Right kidney (tissue), 1 donor: ENCODE results near the gene NRP2.

Source experiments
- DNase-seq: peaks from one replicate; pipeline ENCODE4 v3.0.0-alpha.2; 2016

NRP2 gene

DNA sequence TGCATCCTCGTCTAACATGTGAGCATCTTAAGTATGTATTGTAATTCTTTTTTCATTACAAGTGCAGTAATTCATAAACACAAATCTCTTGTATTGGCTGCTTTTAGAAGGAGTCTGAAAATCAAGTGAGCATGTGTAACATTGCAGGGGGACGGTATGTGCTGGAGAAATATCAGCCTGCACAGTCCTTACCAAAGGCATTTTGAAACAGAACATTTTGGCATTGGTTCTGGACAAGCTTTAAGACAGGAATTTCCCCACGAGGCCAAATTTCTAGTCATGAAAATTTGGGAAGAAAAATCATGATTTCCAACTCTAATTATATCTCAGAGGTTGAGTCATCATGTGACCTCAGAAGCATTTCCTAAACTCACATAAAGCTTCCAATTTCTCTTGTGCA is 24.7 kb upstream of the NRP2 start:
- DNase-seq, result no peak

DNA sequence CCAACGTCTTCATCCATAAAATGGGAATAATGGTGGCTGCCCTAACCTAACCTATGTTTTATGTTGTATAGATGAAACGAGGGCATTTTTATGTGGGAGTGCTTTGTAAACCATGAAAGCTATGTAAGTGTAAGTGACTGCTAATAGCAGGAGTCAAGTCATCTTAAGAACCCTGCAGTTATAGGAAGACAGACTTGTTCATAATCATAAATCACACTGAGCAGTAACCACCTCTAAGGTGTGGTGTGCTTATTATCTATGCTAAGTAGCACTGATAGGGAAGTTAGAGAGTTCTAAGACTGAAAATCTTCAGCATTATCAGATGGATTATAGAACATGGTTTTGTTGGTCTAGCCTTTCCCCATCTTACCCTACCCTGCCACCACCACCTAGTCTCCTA is 24.2 kb upstream of the NRP2 start:
- DNase-seq, result no peak

DNA sequence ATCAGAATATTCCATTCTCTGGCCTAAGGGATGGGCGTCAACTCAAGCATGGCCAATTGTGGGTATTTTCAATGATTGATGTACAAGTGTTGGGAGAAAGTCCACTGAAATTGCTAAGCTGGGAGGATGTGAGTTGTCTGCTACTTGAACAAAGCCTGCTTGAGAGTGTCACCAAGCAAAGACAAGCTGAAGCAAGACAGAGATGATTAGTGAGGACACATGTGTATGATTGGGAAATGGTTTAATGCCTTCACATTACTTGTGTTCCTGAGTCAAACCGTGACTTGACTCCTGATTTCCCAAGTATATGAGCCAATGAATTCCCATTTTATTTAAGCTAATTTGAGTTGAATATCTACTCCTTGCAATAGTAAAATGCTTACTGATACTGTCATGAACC is 23.7 kb upstream of the NRP2 start:
- DNase-seq, result no peak

DNA sequence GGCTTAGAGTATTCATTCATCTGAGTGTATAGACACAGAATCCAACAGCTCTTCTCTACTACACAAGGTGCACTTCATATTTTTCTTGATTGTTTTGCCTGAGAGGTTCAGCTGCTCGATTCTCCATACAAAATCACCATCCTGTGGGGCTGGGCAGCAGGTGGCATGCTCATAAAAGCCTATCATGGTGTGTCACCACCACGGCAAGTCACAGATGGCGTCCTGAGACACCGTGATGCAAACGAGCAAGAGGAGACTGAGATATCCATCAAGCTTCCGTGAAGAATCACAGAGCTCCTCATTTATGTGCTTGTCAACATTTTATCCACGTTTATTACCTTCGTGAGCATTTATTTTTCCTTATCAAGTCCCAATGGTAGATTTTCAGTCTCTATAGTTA is 22.4 kb upstream of the NRP2 start:
- DNase-seq, result no peak

DNA sequence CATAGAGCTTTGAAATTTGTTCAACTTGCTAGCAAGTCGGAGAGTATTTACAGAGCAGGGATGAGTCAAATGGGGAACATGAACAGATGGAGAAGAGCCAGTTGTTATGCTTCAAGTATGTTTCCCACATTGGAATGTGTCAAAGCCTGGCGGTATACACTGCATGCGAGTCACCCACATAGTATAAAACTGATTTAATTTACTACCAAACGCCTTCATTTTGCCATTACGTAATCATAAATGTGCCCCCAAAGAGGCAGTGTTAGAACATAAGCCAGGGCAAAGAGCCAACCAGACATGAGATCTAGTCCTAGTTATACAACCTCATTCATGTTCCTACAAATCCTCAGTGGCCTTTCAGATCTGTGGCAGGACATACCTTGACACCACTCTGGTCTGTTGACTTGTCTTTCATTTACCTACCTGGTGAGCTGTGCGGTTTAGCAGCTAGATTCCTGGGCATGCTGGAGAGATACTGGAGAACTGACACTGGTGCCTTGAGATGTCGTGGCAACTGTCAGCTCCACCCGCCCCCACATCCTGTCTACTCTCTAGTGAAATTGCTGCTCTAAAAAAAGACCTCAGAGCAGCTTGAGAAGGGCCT is 21.7 kb upstream of the NRP2 start:
- no peak for DNase-seq

DNA sequence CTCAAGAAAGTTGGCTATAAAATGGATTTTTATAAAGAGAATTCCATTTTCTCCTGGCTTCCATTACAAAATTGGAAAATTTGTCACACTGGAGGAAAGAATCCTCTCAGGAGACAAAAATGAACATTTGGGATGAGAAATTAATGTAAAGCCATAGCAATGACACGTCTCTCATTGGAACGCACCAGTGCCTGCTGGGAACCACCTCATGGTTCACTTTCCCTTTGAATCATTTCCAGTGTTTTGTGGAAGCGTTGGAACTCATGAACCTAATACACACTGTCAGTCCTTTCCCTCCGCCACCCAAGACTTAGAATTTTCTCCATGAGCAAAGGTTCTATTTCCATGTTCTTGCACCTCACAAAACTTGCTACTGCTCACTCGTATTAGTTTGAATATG is 21.0 kb upstream of the NRP2 start:
- no peak for DNase-seq

DNA sequence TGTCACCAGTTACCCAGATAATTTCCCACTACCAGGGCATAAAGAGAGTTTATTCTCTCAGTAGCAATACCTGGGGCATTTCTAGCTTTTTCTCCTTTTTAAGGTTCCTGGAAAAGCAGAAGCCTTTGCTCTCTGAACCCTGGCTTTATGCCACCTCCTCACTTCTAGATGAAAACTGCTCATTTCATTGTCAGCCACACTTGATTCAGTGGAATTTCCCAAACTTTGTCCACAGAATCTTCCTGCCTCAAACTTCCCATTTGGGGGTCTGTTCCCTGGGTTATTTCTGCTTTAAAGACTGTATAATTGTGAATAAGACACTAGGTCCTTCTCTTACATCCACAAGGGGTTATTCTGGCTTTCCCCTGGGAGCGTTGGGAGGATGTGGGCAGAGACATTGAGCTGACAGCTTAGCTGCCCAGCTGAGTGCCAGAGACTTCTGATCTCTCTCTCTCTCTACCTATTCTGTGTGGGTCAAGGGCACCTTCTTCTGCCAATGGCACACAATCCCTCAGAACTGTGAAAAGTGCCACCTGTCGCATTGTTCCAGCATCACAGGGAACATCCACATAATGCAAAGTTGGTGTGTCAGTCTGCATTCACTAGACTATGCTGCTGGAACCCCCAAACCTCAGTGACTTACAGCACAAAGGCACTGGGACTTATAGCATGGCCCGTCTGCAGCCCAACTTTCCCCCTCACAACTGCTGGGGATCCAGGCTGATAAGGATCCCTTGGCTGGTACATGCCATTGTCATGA is 19.9 kb upstream of the NRP2 start:
- no peak for DNase-seq

DNA sequence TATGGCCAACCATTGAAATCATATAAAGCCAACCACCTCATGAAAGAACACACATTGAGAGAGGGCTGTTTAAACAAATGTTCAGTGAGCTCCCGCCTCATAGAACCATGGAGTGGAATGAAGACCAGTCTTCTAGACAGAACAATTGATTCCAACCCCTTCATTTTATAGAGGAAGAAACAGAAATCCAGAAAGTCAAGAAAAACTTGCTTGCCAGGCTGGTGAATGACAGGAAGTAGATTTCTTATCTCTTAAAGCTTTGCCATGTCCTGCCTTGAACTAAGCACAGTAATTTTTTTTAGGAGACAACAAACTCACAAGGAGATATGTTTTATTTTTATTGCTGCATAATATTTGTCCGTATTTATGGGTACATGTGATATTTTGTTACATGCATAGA is 16.5 kb upstream of the NRP2 start:
- no peak for DNase-seq

DNA sequence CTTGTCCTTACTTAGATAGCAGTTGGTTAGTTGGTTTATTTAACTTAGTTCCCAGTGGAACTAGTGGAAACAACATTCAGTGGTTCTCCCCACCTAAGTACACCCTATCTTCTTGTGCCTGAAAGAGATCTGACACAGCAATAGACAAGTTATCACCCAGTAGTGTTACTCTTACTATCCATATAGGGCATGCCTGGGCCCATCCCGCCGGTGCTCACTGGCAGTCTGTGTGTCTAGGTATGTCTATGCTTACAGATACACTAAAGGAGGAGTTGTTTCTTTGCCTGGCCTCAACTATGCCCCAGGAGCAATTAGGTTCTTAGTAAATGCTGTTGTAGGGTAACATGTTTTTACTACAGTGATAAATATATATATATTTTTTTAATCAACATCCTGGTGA is 12.0 kb upstream of the NRP2 start:
- no peak for DNase-seq

DNA sequence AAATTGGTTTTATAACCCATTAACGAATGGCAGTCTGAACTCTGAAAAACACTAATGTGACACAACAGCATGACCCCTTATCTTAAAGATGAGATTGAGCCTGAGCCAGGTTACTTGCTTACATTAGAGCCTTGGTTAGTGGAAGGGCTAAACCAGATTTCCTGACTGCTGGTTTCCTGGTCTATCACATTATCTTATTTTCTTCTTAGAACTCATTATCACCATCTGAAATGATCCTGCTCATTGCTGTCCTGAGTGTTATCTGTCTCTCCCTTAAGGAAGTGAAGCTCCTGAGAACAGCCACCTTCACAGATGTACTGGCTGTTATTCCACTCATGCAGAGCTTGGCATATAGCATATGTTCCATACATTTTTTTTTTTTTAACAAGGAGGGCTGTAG is 9.0 kb upstream of the NRP2 start:
- no peak for DNase-seq

DNA sequence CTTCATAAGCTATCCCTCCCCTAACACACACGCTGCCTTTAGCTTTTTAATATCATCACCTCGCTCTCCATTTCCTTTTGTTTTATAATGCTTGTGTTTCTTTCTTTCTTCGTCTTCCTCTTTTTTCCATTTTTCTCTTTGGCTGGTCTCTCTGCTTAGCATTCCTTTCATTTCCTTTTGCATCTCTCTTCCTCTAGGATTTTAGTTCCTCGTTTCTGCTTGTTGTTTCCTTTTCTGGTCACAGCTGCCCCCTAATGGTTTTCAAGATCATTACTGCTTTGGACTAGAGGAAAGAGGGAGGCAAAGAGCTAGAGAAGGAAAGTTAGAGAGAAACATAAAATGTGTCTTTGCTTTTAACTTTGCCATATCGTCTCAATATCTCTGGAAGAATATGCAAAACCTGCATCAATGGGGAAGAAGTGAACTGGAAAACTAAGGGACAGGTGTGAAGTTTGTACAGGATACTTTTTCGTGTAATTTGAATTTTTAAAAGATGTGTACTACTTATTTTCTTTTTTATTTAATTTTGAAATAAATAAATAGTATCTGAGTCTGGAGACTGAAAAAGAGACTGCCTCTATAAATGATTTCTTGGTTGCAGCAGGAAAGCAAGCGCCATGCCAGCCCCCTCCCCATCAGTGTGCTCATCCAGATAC is 6.3 kb upstream of the NRP2 start:
- peak; percentile 68 for DNase-seq

DNA sequence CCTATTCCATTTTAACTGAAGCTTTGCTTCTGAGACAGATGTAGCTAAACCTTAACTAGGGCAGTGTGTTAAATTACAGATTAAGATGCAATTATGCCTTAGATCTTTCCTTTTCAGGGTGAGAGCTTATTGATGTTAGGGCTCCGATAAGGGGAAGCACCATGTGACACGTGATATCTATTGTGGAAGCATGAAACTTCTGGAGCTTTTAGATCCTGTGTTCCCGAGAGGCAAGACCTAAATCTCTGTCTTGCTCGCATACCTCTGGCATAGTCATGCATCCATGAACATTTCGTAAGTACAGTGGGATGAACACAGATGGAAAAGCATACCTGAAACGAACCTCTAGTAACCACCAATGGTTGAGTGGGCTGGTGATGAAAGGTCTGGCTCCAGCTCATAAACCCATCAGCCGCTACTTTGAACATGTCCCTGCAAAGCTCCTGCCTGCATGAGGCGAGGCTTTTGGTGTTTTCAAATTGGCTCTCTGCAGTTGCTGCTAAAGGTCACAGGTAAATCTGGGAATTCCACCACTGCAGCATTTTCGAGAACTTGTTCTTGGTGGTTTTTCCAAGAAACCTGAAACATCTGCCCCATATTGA is 3.7 kb upstream of the NRP2 start:
- no peak for DNase-seq

DNA sequence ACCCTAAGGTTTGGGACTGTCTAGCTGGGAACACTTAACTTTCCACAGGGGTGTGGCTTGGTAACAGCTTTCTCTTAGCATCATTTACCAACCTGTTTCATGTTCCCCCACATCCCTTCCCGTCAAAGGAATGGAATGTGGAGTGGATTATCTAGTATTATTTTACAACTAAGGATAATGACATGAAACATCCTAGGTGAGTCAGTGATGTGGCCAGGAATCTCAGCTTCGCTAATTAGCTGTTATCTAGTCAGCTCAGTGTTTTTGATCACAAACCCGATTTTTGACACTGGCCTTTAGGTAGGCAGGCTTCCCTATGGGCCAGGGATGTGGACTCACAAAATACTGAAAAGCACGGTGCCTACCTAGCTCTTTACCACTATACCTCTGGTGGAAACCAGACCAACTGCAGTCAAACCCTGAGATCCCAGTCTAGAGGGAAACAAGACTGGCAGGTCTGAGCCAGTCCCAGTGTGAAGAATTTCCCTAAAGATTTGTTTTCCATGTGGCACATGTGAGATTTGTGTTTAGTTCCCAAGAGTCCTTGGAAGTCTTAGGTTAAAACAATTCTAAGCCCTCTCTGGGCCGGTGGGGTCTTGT is 2.8 kb upstream of the NRP2 start:
- no peak for DNase-seq

DNA sequence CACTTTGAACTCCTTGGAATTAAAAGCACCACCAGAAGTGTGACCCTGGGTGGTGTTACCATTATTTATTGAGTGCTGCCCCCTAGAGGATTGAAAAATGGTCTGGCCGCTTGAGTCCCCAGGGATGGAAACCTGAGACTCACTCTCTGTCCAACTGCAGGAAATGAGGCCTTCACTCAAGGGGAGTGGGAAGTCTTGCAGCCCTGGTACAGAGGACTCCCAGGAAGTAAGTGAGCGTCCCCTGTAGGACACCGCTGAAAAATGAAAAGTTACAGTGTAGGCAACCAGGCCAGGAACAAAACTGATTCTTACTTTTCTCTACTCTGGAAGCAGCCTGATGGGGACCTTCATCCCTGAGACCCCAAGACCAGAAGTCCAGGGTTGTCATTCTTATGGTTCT is 2.2 kb upstream of the NRP2 start:
- DNase-seq, result peak; percentile 55

DNA sequence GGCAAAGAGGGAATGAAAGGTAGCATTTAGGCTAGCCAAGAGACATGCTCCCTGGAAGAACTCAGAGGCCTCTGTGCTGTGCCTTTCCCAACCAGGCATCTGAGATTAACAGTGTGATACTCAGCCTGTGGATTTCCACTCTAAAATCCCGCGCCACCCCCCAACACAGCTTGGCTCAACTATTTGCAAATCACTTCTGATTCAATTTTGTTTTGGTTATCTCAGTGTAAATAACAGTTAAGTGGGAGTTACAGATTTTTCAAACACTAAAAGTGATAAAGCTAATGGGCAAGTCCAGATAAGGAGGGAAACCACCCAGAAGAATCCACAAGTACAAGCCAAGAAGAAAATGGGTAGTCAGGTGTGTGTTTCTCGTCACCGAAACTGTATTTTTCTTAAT is 1.4 kb upstream of the NRP2 start:
- no peak for DNase-seq

DNA sequence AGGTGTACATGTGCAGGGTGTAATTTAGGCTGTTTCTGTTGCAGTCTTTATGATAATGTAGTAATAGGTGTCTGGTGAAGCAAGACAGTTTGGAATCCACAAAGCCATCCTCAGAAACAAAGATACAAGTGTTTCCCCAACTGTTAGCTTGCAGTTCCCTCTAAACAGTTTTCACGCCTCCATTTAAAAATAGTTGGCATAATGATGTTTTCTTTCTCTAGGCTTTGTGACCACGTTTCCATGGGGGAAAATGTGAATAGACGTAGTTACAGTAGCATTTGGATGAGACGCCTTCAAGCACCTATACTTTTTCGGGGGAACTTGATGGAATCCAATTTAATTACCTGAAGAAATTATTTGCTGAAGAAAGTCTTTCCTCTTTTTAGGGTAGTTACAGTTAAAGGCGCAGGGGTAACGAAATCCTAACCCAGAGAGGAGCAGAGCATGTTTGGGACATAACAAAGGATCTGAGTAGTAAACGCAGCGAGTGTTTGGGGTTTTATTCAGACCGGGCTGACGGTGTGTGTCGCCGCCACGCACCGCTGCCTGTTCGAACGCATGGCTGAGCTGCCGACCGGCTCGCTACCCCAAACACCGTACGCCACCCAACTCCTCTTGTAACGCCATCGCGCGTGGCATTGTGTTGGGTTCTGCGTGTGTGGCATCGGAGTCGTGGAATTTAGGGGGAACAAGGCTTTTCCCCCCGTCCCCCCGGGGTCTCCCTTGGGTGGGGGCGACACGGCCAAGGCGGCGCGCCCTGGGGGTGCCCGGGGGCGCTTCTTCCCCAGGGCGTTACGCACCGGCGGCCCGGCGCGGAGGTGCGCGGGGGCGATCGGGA is 681 bp upstream of the NRP2 start:
- peak; percentile 64 for DNase-seq

DNA sequence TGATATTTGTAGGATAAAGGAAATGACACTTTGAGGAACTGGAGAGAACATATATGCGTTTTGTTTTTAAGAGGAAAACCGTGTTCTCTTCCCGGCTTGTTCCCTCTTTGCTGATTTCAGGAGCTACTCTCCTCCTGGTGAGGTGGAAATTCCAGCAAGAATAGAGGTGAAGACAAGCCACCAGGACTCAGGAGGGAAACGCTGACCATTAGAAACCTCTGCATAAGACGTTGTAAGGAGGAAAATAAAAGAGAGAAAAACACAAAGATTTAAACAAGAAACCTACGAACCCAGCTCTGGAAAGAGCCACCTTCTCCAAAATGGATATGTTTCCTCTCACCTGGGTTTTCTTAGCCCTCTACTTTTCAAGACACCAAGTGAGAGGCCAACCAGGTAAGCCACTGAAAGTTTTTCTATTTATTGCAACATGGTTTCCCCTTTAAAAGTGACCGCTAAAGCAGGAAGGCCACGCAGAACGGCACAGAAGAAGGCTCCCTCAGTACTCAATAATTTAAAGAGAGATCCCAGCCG is 735 bp downstream of the NRP2 start:
- DNase-seq, result peak; percentile 45

DNA sequence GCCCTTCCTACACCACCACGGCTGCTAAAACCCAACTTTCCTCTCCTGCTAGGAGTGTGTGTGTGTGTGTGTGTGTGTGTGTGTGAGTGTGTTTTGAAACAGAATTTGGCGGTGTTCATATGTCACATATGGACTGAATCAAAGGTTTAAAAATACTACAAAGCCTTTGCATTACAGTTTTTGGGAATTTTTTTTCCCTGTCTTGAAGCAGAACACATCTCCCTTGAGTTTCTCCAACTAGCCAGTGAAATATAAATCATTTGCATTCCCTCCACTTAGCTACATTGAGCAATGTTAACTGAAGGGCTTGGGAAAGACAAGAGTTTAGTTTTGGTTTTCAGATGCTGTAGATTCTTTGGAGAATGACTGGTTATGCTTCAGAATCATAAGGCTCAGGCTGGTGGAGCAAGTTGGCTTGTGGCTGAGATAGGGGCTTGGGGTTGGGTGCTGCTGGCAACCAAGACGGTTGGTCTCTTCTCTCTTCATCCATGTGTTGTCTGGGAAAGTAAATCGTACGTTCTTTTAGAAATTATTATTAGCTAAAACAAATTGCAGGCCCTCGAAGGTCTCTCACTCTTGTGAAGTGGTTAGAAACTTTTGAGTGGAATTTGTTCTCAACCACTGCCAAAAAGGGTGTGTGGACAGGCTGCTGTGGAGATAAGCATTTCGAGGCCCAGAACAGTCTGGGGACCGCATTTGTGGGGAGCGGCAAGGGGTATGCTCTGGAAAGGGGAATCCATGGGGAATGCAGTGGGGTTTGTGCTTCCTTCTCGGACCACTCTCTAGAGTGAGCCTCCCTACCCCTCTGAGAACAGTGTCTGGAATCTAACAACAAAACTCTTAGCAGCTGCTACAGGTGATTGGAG is 1.4 kb downstream of the NRP2 start:
- DNase-seq, result peak; percentile 33

DNA sequence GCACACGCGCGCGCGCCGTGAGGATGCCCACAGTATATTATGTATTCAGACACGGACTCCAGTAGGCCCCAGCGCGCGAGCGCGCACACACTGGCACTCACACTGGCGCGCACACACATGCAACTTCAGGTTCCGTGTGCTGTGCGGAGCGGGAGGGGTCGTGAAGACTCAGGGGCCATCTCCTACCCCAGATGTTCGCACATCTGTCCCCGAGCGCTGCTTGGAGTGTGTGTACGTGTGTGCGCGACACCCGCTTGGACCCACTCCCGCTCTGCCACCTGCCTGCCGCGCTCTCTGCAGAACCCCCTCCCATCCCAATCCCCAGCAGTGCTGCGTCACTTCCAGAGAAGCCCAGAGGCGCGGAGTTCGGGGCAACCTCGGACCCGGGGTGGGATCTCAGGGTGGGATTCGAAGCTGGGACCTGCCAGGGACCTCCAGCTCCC is 2.6 kb downstream of the NRP2 start:
- peak; percentile 77 for DNase-seq

DNA sequence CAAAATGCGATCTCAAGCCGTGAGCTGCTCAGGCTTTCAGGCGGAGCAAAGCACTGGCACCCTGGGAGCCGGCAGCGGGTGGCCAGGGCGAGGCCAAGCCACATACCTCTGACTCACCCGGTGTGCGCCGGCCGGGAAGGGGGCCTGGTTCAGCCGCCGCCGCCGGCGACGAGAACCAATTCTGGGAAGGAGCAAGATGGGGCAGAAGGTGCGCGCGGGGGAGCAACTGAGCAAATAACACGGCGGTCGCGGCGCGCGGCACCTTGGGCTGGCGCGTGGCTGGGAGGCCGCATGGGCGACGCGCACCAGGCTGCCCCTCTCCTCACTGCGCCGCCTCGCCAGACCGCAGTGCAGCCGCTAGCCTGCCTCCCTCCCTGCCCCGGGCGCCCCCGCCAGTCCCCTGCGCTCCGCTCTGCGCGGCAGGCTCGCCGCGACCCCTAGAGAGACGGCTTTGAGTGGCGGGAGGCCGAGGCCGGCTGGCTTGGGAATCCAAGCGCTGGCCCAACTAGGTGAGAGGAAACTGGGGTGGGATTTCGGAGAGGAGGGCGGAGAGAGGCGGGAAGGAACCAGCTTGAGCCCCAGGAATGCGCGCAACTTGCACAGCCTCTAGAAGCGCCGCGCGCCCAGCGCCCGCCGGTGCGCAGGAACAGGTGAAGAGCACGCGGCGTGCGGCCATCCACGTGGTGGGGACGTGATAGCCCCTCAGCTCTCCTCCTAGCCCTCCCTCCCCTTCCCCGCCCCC is 3.2 kb downstream of the NRP2 start:
- DNase-seq, result no peak
